ENCODE measurements around the gene ZEB2. TPM values are rescaled to one million over a fixed set of nuclear protein-coding genes. Genes with fewer than 3 reads are reported as not detected.
A peak's percentile ranks its signal among the peaks of the same experiment; 100 is the strongest.

ZEB2 gene
- total RNA-seq, 4 donors from 2014 or later = 19.8 to 69.6 (median 42.9) TPM

DNA sequence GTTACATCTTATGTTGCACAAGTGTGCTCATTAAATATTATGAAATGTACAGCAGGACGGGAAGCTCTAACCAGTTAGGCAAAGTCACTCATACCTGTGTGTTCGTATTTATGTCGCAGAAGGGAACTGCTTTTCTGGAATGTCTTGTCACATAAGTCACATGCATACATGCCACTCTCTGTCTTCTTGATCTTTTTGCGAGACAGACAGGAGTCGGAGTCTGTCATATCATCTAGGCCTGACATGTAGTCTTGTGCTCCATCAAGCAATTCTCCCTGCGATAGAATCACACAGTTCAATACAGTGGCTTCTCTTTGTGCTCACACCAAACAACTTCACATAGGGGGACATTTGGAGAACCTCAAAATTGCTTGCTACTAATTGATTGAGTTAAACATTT is 123.6 kb downstream of the ZEB2 start:
- H3K9me3 ChIP-seq = no peaks in the 10 kb centered on the region
- H3K4me3 ChIP-seq = no peak overlapping the region
- no peaks in the 10 kb centered on the region for H3K27me3 ChIP-seq
- peaks cover 0 to 3% (median 0%) of the 10 kb centered on the region in 4 donors for H3K36me3 ChIP-seq
- H3K27ac ChIP-seq = no peak overlapping the region
- in situ Hi-C loops (cut with MboI; ENCODE audit: low pct_ligation_motif_present in 1 of 4, low pct_unique_long_range_greater_than_20kb in 1 of 4, low sequenced_read_pairs in 3 of 4) (no loop called here), intact Hi-C loops (cut with DNase I; ENCODE audit: low total_unique reads) (no loop called here)
- TF ChIP-seq EP300 (IDR thresholded peaks at IDR 0.05; ENCODE audit: low read depth) (no peak), POLR2AphosphoS5 (IDR thresholded peaks at IDR 0.05) (no peak), POLR2A (IDR thresholded peaks at IDR 0.05) (no peak)
- TF ChIP-seq, protein P1, sequence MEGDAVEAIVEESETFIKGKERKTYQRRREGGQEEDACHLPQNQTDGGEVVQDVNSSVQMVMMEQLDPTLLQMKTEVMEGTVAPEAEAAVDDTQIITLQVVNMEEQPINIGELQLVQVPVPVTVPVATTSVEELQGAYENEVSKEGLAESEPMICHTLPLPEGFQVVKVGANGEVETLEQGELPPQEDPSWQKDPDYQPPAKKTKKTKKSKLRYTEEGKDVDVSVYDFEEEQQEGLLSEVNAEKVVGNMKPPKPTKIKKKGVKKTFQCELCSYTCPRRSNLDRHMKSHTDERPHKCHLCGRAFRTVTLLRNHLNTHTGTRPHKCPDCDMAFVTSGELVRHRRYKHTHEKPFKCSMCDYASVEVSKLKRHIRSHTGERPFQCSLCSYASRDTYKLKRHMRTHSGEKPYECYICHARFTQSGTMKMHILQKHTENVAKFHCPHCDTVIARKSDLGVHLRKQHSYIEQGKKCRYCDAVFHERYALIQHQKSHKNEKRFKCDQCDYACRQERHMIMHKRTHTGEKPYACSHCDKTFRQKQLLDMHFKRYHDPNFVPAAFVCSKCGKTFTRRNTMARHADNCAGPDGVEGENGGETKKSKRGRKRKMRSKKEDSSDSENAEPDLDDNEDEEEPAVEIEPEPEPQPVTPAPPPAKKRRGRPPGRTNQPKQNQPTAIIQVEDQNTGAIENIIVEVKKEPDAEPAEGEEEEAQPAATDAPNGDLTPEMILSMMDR (IDR thresholded peaks at IDR 0.05) = no peak
- DNase-seq = no peak
- H3K4me1 ChIP-seq = no peaks in the 10 kb centered on the region
- WGBS, 2 donors (ENCODE audit: low coverage in 1 of 2) = 92 to 96% methylated on average over 5 to 6 of the region's 6 CpGs

DNA sequence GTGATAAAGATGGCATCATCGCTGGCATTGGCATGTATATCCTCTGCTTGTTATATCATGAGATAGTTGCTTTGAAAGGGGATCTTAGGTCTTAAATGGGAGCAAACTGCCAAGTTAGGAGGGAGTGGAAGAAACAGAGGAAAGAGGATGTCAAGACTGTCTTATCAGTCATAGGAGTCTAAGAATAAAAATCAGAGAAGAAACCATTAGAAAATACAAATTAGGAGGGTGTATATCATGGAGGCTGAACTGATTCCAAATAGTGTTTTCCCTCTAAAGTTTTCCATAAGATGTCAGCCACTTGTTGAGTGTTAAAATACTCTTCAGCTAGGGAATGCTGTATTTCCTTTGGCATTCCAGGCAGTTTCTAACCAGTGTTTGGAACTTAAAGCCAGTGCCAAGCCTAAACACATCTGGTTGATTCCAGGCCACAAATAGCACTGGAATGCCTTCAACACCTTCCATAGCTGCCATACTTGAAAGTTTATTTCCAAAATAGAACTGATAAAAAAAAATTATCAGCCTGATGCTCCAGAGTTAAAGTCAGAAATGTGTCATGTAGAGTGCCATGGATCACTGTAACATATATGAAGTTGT is 129.4 kb downstream of the ZEB2 start:
- H3K4me1 ChIP-seq = peaks cover 0 to 8% (median 0%) of the 10 kb centered on the region in 4 donors
- DNase-seq = no peak
- TF ChIP-seq, protein P1 (IDR thresholded peaks at IDR 0.05) = no peak
- TF ChIP-seq POLR2AphosphoS5 (IDR thresholded peaks at IDR 0.05) = no peak
- no peak for TF ChIP-seq EP300 (IDR thresholded peaks at IDR 0.05; ENCODE audit: low read depth)
- no peak for TF ChIP-seq POLR2A (IDR thresholded peaks at IDR 0.05)
- no peak overlapping the region for H3K27ac ChIP-seq
- 89 to 100% methylated on average over 1 of the region's 1 CpG for WGBS, 2 donors (ENCODE audit: low coverage in 1 of 2)
- H3K36me3 ChIP-seq = no peaks in the 10 kb centered on the region
- intact Hi-C loops (cut with DNase I; ENCODE audit: low total_unique reads) = no loop called here
- in situ Hi-C loops (cut with MboI; ENCODE audit: low pct_ligation_motif_present in 1 of 4, low pct_unique_long_range_greater_than_20kb in 1 of 4, low sequenced_read_pairs in 3 of 4) = no loop called here
- no peak overlapping the region for H3K4me3 ChIP-seq
- H3K9me3 ChIP-seq = no peaks in the 10 kb centered on the region
- H3K27me3 ChIP-seq = no peaks in the 10 kb centered on the region

DNA sequence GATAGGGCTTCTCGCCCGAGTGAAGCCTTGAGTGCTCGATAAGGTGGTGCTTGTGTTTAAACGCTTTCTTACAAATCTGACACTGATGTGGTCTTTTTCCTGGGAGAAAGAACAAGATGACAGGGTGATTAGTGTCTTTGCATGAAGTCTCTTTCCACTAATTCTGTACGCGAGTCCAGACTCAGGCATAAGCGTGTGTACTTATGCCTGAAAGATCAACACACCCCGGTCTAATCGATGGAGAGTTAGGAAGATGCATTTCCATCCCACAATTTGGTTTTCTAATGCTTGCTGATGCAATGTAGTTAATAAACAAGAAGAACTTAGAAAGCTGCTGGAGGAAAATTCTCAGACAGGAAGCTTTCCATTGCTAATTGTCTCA is 130.0 kb downstream of the ZEB2 start:
- no peak for DNase-seq
- no peak for TF ChIP-seq POLR2A (IDR thresholded peaks at IDR 0.05)
- TF ChIP-seq, protein P1 (IDR thresholded peaks at IDR 0.05) = no peak
- no peak for TF ChIP-seq EP300 (IDR thresholded peaks at IDR 0.05; ENCODE audit: low read depth)
- no peak for TF ChIP-seq POLR2AphosphoS5 (IDR thresholded peaks at IDR 0.05)
- WGBS, 2 donors (ENCODE audit: low coverage in 1 of 2) = 60 to 78% methylated on average over 4 to 9 of the region's 9 CpGs
- Histone ChIP-seq H3K9me3 (no peaks in the 10 kb centered on the region), H3K27me3 (no peaks in the 10 kb centered on the region), H3K4me1 (peaks cover 0 to 8% (median 0%) of the 10 kb centered on the region in 4 donors), H3K27ac (no peak overlapping the region), H3K36me3 (no peaks in the 10 kb centered on the region), H3K4me3 (peak overlapping the region in 3 of 4 donors; percentile 17 to 43 (median 30))
- intact Hi-C loops (cut with DNase I; ENCODE audit: low total_unique reads) = no loop called here
- in situ Hi-C loops (cut with MboI; ENCODE audit: low pct_ligation_motif_present in 1 of 4, low pct_unique_long_range_greater_than_20kb in 1 of 4, low sequenced_read_pairs in 3 of 4) = no loop called here

DNA sequence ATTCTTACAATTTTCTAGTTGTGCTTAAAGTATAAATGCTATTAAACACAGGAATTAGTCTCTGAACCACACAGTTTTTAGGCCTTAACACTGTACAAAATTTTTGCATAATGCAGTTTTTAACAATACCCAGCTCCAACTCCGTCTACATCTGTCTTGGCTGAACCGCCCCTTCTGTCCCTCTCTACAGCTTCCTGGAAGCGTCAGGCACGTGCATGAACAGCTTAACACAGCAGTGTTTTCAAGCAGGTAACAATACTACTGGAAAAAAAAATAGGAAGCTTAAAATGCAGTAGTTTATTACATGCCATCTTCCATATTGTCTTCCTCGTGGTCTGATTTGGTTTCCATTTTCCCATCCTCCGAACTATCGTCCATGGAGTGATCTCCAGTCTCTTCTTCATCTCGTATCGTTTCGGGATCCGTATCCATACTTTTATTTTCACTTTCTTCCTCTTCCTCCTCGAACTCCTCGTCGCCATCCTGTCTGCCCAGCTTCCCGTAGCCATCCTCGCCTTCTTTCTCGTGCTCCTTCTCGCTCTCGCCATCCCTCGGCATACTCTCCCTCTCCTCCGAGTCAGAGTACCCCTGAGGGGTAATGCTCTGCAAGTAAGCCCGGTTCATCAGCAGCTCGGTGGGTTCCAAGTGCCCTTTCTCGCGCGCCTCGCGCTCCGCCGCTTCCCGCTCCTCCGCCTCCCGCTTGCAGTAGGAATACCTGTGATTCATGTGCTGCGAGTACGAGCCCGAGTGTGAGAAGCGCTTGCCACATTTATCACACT is 130.6 kb downstream of the ZEB2 start:
- in situ Hi-C loops (cut with MboI; ENCODE audit: low pct_ligation_motif_present in 1 of 4, low pct_unique_long_range_greater_than_20kb in 1 of 4, low sequenced_read_pairs in 3 of 4) (no loop called here), intact Hi-C loops (cut with DNase I; ENCODE audit: low total_unique reads) (no loop called here)
- no peaks in the 10 kb centered on the region for H3K36me3 ChIP-seq
- H3K27me3 ChIP-seq = no peaks in the 10 kb centered on the region
- H3K27ac ChIP-seq = no peak overlapping the region
- H3K9me3 ChIP-seq = no peaks in the 10 kb centered on the region
- DNase-seq = peak; percentile 21
- peaks cover 0 to 8% (median 0%) of the 10 kb centered on the region in 4 donors for H3K4me1 ChIP-seq
- TF ChIP-seq EP300 (IDR thresholded peaks at IDR 0.05; ENCODE audit: low read depth) (no peak), POLR2A (IDR thresholded peaks at IDR 0.05) (no peak), POLR2AphosphoS5 (IDR thresholded peaks at IDR 0.05) (no peak)
- TF ChIP-seq, protein P1 (IDR thresholded peaks at IDR 0.05) = no peak
- peak overlapping the region in 3 of 4 donors; percentile 17 to 43 (median 30) for H3K4me3 ChIP-seq
- WGBS, 2 donors (ENCODE audit: low coverage in 1 of 2) = 64 to 70% methylated on average over 20 to 37 of the region's 37 CpGs

Measured in transverse colon (tissue), 4 donors.